MV-4-11 (cell line): Measurements from ENCODE around the gene LUZP1.

Experiments used
- DNase-seq: peaks from one replicate; lab custom pipeline; 2025; lab: John Stamatoyannopoulos, UW

The LUZP1 gene

DNA sequence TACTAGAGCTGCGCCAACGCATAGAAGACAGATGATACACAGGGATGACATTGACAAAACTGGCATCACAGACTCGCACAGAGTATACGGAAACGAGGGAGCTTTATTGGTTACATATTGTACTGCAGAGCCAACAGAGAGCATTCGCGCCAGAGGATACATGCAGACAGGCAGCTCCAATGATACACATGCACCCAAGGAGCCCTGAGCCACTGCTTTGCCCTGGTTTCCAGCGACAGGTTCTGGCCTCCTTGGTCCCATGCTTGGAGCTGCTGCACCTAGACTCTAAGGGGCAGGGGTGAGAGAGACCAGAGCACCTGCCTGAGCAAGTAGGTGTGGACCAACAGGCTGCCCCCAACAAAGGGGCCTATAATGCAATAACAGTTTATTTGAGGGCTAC is 83.8 kb downstream of the LUZP1 start:
- no peak for DNase-seq

DNA sequence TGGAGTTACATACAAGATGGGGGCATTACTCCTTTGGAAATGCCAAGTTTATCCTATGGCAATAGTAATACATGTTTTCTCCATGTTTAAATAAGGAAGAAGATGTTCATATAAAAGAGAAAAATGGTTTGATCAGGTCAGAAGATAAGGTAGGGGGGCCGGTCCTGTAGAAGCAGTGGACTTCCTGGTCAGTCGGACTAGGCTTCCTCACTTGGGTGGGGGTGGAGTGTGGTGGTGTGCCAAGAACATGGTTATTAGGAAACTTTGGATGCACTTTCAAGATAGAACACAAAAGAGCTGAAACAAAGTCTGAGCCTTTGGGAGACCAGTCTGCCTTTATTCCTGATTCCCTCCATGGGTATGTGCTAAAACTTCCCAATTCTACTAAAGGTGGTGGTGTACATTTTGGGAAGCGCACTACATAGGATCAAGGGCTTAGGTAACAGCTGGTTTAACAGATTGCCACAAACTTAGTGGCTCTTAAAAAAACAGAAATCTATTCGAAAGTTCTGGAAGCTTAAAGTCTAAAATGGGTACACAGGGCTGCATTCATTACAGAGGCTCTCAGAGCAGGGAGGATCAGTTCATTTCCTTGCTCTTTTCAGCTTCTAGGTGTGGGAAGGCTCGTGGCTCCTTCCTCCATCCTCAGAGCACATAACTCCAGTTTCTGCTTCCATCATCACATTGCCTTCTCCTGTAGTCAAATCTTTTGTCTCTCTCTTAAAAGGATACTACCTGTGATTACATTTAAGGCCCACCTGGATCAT is 84.8 kb downstream of the LUZP1 start:
- no peak for DNase-seq

DNA sequence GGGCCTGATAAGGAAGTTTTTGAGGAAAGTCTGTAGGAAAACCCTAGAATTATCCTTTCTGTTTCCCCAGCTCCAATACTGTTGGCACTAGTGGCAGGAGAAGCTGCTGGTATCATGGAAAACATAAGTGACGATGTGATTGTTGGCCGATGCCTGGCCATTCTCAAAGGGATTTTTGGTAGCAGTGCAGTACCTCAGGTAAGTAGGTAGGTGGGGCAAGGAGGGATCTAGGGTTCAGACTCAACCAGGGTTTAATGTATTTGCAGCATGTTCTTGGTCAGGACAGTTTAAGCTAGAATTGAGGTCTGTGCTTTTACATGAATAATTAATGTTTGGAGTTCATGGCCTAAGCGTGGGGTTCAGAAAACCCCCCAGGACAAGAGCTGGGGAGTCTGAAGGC is 87.3 kb downstream of the LUZP1 start:
- DNase-seq: no peak

DNA sequence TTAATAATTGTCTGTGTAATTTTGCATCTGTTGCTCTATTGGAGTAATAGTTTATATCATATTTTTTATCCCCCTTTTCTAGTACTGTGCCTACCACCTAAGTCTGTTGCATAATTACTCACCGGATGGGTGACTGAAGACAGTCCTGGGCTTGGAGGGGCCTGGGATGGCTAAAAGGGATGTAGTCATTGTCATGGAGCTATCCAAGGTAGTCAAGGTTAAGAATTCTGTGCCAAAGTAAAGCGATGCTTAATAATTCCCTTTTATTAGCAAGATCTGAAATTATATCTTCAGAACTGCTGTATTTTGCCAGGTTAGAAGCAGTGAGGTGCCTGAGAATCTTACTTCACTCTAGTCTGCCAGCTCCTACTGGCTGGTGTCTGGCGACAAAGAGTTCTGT is 87.8 kb downstream of the LUZP1 start:
- DNase-seq: no peak

DNA sequence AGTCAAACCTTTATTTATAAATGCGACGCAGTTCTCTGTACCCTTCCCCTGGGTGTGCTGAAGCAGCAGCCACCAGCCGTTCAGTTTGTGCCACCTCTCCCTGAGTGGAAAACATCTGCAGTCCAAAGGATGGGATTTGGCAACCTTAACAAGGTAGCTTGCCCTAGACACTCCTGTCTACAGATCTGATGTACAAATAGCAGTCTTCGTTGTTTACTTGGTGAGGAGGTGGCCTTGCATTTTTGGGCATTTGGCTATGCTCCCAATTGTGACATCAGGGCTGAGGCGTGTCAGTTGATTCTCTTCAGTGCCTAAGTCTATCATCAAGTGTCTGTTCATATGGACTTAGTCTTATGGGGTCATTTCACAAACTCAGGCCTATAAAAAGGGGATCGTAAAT is 89.6 kb downstream of the LUZP1 start:
- DNase-seq: no peak

DNA sequence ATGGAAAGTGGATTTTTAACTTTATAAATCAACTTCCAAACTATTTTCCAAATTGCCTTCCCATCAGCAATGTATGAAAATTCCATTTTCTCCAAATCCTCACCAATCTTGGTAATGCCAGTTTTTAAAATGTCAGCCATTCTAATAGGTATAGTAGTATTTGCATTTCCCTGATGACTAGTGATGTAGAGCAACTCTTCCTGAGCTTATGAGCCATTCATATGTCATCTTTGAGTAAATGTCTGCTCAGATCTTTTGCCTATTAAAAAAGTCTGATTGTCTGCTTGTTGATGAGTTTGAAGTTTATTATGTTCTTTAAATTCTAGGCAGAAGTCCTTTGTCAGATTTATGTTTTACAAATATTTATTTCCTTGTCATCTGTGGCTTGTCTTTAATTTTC is 94.6 kb downstream of the LUZP1 start:
- no peak for DNase-seq

DNA sequence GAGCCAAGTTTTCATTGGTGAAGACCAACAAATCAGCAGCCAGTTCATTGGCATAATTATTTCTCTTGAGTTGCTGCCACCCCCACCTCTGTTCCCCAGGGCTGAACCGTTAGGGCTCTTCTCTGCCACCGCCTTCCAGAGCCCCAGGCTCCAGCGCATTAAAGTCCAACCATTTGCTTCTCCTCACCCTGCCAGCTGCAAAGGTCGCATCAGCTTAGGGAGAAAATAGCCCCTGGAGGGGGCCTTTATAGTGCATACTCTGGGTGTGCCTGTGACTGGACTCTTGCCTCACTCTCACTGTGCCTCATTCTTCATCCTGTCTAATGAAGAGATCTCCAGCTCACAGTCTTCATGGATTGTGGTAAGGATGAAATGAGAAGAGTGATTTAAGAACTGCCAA is 99.0 kb downstream of the LUZP1 start:
- DNase-seq: no peak

DNA sequence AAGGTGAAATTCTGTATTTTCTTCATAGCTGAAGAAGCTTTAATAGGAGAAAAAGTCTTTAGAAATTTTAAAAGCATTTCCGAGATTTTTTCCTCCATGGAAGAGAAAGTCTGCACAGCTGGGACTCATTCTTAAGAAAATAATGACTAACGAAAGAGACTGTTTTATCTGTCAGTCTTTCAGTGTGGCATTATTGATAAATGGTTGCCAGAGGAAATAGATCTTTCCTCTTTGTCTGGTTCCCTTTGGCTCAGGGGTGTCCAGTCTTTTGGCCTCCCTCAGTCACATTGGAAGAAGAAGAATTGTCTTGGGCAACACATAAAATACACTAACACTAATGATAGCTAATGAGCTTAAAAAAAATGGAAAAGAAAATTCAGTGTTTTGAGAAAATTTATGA is 99.5 kb downstream of the LUZP1 start:
- DNase-seq: no peak

DNA sequence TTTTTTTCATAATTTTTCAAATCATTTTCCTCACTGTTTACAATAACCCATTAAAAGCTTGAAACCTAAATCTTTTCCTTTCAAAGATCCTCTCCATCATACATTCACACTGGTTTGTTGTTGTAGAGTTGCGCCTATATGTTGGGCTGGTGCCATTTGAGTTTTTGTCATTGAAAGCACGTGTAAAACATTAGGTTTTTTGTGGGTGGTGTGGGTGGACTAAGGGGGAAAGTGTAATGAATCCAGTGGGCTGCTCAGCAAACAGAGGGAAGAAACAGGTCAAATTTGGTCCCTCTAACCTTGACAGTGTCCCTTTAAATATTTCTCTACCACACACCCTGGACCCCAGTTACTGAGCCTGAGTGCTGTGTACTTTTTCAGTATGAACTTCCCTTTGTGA is 102.6 kb downstream of the LUZP1 start:
- no peak for DNase-seq

DNA sequence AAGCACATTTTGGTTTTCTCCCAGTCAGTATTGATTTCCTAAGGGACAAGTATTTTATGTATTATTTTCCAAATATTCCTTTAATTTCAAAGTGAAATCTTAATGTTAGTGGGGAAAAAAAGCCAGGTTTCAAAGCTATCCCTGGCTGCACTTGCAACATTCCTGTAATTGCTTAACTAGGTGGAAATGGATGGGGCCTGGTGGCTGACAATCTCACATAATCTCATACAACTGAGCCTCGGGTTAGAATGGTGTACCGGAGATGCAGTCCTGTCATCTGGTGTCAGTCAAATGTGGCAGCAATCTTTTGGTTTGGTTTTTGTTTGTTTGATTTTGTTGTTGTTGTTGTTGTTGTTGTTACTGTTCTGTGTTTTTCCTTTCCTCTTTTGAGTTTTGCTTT is 103.3 kb downstream of the LUZP1 start:
- DNase-seq: no peak

DNA sequence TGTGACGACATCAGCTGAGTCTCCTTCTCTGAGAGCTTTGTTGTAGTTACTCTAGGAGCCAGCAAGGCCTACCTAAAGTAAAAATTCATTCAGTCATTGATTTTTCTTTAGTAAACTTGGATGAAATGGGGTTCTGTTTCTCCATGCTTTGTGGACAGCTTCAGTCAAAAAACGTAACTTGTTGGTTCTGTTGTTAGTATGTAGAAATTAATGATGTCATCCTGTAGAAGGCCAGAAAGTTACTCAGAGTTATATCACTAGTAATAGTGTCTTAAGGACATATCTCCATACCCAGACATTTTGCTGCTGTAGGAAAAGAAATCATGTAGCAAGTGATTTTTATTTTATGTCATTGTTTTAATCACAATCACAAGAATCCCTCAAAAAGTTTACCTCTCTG is 106.4 kb downstream of the LUZP1 start:
- DNase-seq: no peak

DNA sequence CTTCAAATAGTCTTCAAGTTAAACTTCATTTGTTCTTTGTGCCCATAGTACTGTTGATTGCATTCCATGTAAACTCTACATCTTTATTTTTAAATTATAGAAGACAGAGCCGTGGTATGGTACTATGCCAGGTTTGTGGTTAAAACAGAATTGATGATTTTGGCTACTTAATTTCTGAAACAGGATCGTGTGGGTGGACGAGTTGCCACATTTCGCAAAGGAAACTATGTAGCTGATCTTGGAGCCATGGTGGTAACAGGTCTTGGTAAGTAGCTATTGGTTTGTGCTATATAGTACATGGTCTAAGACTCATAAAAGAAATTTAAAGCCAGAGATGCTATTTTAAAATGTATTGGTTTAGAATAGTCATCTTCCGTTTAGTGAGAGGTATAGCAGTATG is 111.4 kb downstream of the LUZP1 start:
- no peak for DNase-seq

DNA sequence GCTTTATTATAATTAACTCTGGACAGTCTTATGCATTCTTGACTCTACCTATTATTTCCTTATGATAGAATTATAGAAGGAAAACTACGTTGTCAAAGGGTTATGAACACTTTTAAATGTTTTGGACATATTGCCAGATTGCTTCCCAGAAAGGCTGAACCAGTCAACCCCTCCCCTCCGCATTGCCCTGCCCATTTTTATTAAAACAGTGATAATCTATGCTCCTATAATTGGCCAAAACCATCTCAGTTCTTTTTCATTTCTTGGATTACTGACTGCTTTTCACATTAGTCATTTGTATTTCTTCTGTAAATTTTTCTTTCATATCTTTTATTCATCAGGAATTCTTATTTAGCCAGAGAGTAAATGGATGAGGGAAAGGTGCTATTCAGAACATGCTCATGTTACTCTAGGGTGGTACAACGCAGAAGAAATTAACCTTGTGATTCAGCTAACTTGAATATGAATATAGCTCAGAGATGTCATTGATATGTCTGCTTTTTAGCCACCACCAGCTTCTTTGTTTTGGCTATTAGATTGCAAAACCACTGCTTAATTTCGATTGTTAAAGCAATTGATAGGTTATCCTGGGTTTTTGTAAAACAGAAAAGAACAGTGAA is 117.3 kb downstream of the LUZP1 start:
- DNase-seq: no peak

DNA sequence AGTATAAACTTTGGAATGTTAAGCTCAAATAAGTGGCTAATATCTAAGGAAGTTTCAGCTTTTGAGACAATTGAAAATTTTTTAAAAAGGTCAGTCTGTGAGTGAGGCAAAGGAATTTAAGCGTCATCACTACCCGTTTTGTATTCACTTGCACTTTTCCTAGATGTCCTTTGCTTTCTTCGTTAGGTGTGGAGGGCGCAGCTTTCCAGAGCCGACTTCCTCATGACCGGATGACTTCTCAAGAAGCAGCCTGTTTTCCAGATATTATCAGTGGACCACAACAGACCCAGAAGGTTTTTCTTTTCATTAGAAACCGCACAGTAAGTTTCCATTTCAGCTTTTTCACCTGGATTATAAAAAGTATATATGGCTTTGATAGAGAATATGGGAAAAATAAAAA is 118.5 kb downstream of the LUZP1 start:
- DNase-seq: no peak

DNA sequence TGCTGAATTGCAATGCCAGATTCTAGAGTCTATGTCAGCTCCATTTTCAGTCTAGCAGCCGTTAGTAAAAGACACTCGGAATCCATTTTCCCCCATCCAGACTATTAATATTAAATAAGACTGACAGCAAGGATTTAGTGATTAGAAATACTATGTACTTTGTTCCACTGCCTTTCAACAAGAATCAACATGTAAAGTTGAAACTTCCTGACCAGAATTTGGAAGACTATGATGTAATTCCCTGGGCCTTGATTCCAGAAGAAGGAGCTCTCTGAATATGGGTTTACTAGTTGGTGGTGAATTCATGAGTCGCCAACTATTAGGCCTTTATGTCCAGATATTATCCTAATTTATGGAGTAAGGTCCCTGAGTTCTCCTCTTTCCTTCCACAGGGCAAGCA is 124.6 kb downstream of the LUZP1 start:
- DNase-seq: no peak

DNA sequence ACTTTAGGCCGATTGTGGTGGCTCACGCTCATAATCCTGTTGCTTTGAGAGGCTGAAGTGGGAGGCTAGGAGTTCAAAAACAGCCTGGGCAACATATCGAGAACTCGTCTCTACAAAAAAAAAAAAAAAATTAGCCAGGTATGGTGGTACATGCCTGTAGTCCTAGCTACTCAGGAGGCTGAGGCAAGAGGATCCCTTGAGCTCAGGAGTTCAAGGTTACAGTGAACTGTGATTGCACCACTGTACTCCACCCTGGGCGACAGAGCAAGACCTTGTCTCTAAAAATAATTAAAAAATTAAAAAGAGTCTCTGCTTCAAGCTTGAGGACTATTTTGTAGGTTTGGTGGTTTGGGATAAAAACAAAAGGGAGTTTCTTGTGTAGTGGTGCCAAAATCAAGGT is 128.1 kb downstream of the LUZP1 start:
- DNase-seq: no peak

DNA sequence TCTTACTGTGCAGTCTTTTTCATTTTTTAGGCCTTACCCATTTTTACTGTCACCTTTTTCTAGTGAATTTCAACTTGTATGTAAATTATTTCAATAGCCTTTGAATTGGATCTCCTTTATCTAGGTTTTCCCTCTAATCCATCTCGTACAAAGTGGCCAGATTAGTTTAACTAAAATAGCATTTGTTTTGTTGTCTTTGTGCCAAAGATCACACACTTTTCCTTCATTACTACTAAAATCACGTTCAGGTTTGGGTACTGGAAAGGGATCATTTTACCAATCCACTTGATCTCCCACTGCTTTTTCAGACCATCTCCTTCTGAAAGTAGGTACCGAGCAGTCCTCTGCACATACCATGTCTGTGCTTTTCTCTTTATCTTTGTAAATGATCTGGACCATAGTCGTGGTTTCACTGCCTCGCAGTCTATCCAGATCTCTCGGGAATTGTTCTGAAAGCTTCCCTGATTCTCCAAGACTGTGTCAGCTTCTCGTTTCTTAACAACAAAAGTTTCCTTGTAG is 129.3 kb downstream of the LUZP1 start:
- no peak for DNase-seq

DNA sequence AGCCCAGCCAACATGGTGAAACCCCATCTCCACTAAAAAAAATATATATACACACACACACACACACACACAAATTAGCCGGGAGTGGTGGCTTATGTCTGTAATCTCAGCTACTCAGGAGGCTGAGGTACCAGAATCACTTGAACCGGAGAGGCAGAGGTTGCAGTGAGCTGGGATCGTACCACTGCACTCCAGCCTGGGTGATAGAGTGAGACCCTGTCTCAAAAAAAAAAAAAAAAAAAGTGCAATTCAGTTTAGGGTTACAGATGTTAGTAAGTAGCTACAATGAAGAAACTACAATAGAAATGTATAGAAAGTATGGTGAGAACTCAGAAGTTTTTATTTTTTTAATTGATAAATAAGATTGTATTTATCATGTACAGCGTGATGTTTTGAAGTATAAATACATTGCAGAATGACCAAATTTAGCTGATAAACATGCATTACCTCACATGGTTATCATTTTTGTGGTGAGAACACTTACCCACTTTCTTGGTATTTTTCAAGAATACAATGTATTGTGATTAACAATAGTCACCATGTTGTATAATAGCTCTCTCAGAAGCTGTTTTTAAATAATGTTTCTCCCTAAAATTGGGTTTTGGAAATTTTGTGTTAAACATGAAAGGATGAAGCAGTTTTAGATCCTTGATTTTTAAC is 131.4 kb downstream of the LUZP1 start:
- DNase-seq: no peak

DNA sequence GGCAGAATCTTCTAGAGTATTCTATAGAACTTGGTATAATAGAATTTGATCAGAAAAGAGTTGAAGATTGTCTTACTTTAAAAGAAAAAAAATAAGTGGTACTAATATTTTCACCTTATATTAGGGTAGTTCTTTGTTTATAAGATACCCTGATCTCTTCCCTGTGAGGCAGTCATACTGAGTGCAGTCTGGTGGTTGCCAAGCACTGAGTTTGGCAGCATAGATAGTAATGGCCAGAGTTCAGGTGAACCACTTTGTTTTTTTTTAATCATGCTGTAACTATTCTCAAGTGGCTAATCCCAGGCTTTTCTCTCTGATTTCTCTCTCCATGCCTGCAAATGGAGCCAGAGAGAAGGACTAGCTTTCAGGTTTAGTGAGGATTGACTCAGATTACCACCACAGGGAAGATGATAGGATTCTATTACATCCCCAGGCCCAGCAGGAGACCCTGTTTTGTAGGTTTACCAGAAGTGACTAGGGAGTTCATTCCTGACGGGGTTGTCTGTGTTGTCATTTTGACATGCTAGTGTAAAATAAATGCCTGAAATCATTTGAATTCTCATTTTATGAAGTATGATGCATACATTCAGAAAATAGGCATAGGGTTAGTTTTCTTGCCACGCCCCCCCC is 132.7 kb downstream of the LUZP1 start:
- DNase-seq: no peak
